Measurements from ENCODE around the gene BUB1. TPM values are rescaled to one million over a fixed set of nuclear protein-coding genes. Genes with fewer than 3 reads are reported as not detected.
A peak's percentile ranks its signal among the peaks of the same experiment; 100 is the strongest.

BUB1 gene
- total and polyA plus RNA-seq, 9 of the 15 experiments (the other 6 are each of a cell fraction or from before 2014, with no cell fraction given): 73.4 to 247 (median 118) TPM

- TF ChIP-seq GTF2B (IDR thresholded peaks at IDR 0.05; ENCODE audit: extremely low read depth, insufficient read length): no peak
- TF ChIP-seq CXXC5 (CRISPR knock-in tag; IDR thresholded peaks at IDR 0.05): peak; percentile 78
- no peak for TF ChIP-seq RHOXF2B (CRISPR knock-in tag; conservative IDR thresholded peaks at IDR 0.05)
- TF ChIP-seq HNRNPL (IDR thresholded peaks at IDR 0.05; ENCODE audit: low read depth, low read length): no peak
- no peak for TF ChIP-seq SNIP1 (IDR thresholded peaks at IDR 0.05; ENCODE audit: low read depth)
- TF ChIP-seq PTTG1 (tag; IDR thresholded peaks at IDR 0.05; ENCODE audit: low read depth): no peak
- no peak for TF ChIP-seq MXD1 (CRISPR knock-in tag; IDR thresholded peaks at IDR 0.05; ENCODE audit: borderline replicate concordance, poor library complexity, severe bottlenecking)
- TF ChIP-seq ZZZ3 (IDR thresholded peaks at IDR 0.05): no peak
- no peak for TF ChIP-seq E2F3 (CRISPR knock-in tag; IDR thresholded peaks at IDR 0.05)
- TF ChIP-seq DEAF1 (CRISPR knock-in tag; IDR thresholded peaks at IDR 0.05): no peak
- no peak for TF ChIP-seq HDAC6 (IDR thresholded peaks at IDR 0.05; ENCODE audit: low read depth, low read length)
- TF ChIP-seq PURB (CRISPR knock-in tag; IDR thresholded peaks at IDR 0.05; ENCODE audit: low read depth): no peak
- TF ChIP-seq KLF6 (CRISPR knock-in tag; IDR thresholded peaks at IDR 0.05; ENCODE audit: borderline replicate concordance): no peak
- TF ChIP-seq CREM (IDR thresholded peaks at IDR 0.05; ENCODE audit: low read depth): peak; percentile 47; the same call in 1 of the 2 replicates
- TF ChIP-seq ZNF785 (CRISPR knock-in tag; IDR thresholded peaks at IDR 0.05): no peak
- no peak for TF ChIP-seq HNRNPK (IDR thresholded peaks at IDR 0.05; ENCODE audit: low read depth, low read length, poor library complexity, severe bottlenecking)
- TF ChIP-seq NR2C2 (CRISPR knock-in tag; IDR thresholded peaks at IDR 0.05): no peak
- TF ChIP-seq NR2C2 (tag; IDR thresholded peaks at IDR 0.05): no peak; the same call in 1 of the 2 replicates
- no peak for TF ChIP-seq ZNF507 (tag; conservative IDR thresholded peaks at IDR 0.05)
- TF ChIP-seq ZNF121 (CRISPR knock-in tag; conservative IDR thresholded peaks at IDR 0.05): no peak
- TF ChIP-seq ZNF316 (IDR thresholded peaks at IDR 0.05): no peak
- peak; percentile 71 for TF ChIP-seq KDM5B (IDR thresholded peaks at IDR 0.05; ENCODE audit: insufficient replicate concordance, low read depth, low read length)
- no peak for TF ChIP-seq SAFB (IDR thresholded peaks at IDR 0.05; ENCODE audit: borderline replicate concordance, low read depth, low read length)
- TF ChIP-seq ZNF431 (CRISPR knock-in tag; IDR thresholded peaks at IDR 0.05): peak; percentile 38; the same call in 1 of the 2 replicates
- TF ChIP-seq RB1 (IDR thresholded peaks at IDR 0.05; ENCODE audit: low read depth): peak; percentile 66
- TF ChIP-seq TBP (optimal IDR thresholded peaks at IDR 0.05; ENCODE audit: low read depth, low read length): peak; percentile 91
- TF ChIP-seq ZC3H8 (IDR thresholded peaks at IDR 0.05): no peak
Observed at GRCh38 chr2:110677530-110678456, at the start of gene BUB1 (continued).

Measured in K562 (cell line).